ENCODE data around the gene TPST2.
A peak's percentile ranks its signal among the peaks of the same experiment; 100 is the strongest.
"Not testable (repeated sequence)": the region's sequence is repeated elsewhere in the genome, so short reads cannot be mapped to it uniquely, and the experiment has no call there.

The TPST2 gene

GRCh38 chr22:26589845-26590736 is at the start of gene TPST2:
TPST2 (minus strand) TSS chr22:26590132; CDS start chr22:26541630, 48,502 bp downstream.
- peak; percentile 74 for DNase-seq (ENCODE audit: low spot score)

GRCh38 chr22:26636296-26636695 is 46.4 kb upstream of the TPST2 start:
- DNase-seq (ENCODE audit: low spot score): no peak

- no peak for DNase-seq (ENCODE audit: low spot score)
These were observed 45.2 kb upstream of the TPST2 start for GRCh38 chr22:26635117-26635516.

- DNase-seq (ENCODE audit: low spot score): no peak
These were observed 44.3 kb upstream of the TPST2 start for GRCh38 chr22:26634189-26634588.

GRCh38 chr22:26632422-26633155 is 42.7 kb upstream of the TPST2 start:
- DNase-seq (ENCODE audit: low spot score): no peak

GRCh38 chr22:26631282-26631681 is 41.4 kb upstream of the TPST2 start:
- DNase-seq (ENCODE audit: low spot score): no peak

GRCh38 chr22:26629988-26630761 is 40.2 kb upstream of the TPST2 start:
- no peak for DNase-seq (ENCODE audit: low spot score)

- no peak for DNase-seq (ENCODE audit: low spot score)
These were observed 34.9 kb upstream of the TPST2 start for GRCh38 chr22:26624803-26625202.

- DNase-seq (ENCODE audit: low spot score): no peak
These were observed 34.1 kb upstream of the TPST2 start for GRCh38 chr22:26623984-26624383.

GRCh38 chr22:26621663-26622062 is 31.7 kb upstream of the TPST2 start, which contains the start of gene CRYBA4:
CRYBA4 (plus strand) TSS chr22:26621963; CDS start chr22:26622597, 634 bp downstream.
- DNase-seq (ENCODE audit: low spot score): no peak

- no peak for DNase-seq (ENCODE audit: low spot score)
These were observed 30.3 kb upstream of the TPST2 start for GRCh38 chr22:26620197-26620596.

- DNase-seq (ENCODE audit: low spot score): no peak
These were observed 29.6 kb upstream of the TPST2 start for GRCh38 chr22:26619510-26619909.

GRCh38 chr22:26618455-26618854 is 28.5 kb upstream of the TPST2 start:
- no peak for DNase-seq (ENCODE audit: low spot score)

GRCh38 chr22:26617271-26618199 is 27.6 kb upstream of the TPST2 start, which contains the start of gene CRYBB1:
CRYBB1 (minus strand) TSS chr22:26618027; CDS start chr22:26616319, 1,708 bp downstream.
- DNase-seq (ENCODE audit: low spot score): no peak

- DNase-seq (ENCODE audit: low spot score): no peak
These were observed 26.7 kb upstream of the TPST2 start for GRCh38 chr22:26616650-26617049.

- no peak for DNase-seq (ENCODE audit: low spot score)
These were observed 26.0 kb upstream of the TPST2 start for GRCh38 chr22:26615830-26616435.

GRCh38 chr22:26615149-26615548 is 25.2 kb upstream of the TPST2 start:
- DNase-seq (ENCODE audit: low spot score): no peak

GRCh38 chr22:26614322-26614721 is 24.4 kb upstream of the TPST2 start:
- no peak for DNase-seq (ENCODE audit: low spot score)

GRCh38 chr22:26613753-26614152 is 23.8 kb upstream of the TPST2 start:
- DNase-seq (ENCODE audit: low spot score): not testable (repeated sequence)

- no peak for DNase-seq (ENCODE audit: low spot score)
These were observed 22.7 kb upstream of the TPST2 start for GRCh38 chr22:26612652-26613051.

GRCh38 chr22:26610996-26611395 is 21.1 kb upstream of the TPST2 start:
- no peak for DNase-seq (ENCODE audit: low spot score)
